IMR-90 (cell line): ENCODE measurements around the gene PSMD8. TPM values are rescaled to one million over a fixed set of nuclear protein-coding genes. Genes with fewer than 3 reads are reported as not detected.

Source experiments
- ATAC-seq: fragments of 200-7000 bp; cut with Tn5 transposase; 2 replicates; pipeline ENCODE4 v1.9.1; 2020; ENCODE audit warnings: low read depth, mild to moderate bottlenecking, moderate library complexity
- BruUV-seq: library from RNA; stranded (reverse); fragments of 400-500 nt; replicated peaks from 2 replicates; lab custom pipeline; 2021; lab: Mats Ljungman, UMichigan
- CTCF ChIA-PET: fragments of 300-600 bp; formaldehyde crosslinking; extraction: SDS; loops from one replicate; lab custom pipeline; 2021; ENCODE audit warnings: antibody characterized with exemption; lab: Yijun Ruan, JAX
- POLR2A ChIA-PET: fragments of 300-600 bp; sonication (Branson Sonifier 250); formaldehyde crosslinking; loops from one replicate; lab custom pipeline; 2022; ENCODE audit warnings: antibody characterized with exemption; ENCODE audit not compliant: unreplicated experiment; lab: Charles Lee
- DNase-seq: peaks from one replicate; pipeline ENCODE4 v3.0.0; 2013
- H2AFZ ChIP-seq: replicated peaks from 2 replicates; pipeline ENCODE3; 2013; ENCODE audit warnings: low read length, mild to moderate bottlenecking; ENCODE audit not compliant: poor library complexity
- H2AK5ac ChIP-seq: 2 replicates; pipeline ENCODE4 v1.6.1; 2013; ENCODE audit warnings: low read depth, low read length, inconsistent platforms
- H2AK9ac ChIP-seq: replicated peaks from 2 replicates; pipeline ENCODE3; 2013; ENCODE audit warnings: mild to moderate bottlenecking, low read depth, low read length, moderate library complexity; ENCODE audit not compliant: poor library complexity
- H2BK120ac ChIP-seq: 2 replicates; pipeline ENCODE4 v1.6.1; 2013; ENCODE audit warnings: low read depth, low read length, inconsistent platforms
- H2BK15ac ChIP-seq: 3 replicates; pipeline ENCODE4 v1.6.1; 2013; ENCODE audit warnings: low read depth, low read length, inconsistent platforms
- H2BK20ac ChIP-seq: 2 replicates; pipeline ENCODE4 v1.6.1; 2013; ENCODE audit warnings: low read depth, mild to moderate bottlenecking, inconsistent platforms, low read length, moderate library complexity
- H2BK5ac ChIP-seq: 2 replicates; pipeline ENCODE4 v1.6.1; 2013; ENCODE audit warnings: mild to moderate bottlenecking, low read depth, low read length, inconsistent platforms; ENCODE audit not compliant: poor library complexity, severe bottlenecking
- H3K14ac ChIP-seq: replicated peaks from 2 replicates; pipeline ENCODE4 v1.6.1; 2013; ENCODE audit warnings: low read depth, low read length, inconsistent platforms
- H3K18ac ChIP-seq: 2 replicates; pipeline ENCODE4 v1.6.1; 2013; ENCODE audit warnings: low read depth, low read length, control low read depth
- H3K23ac ChIP-seq: 2 replicates; pipeline ENCODE4 v1.6.1; 2013; ENCODE audit warnings: low read depth, low read length, inconsistent platforms
- H3K27ac ChIP-seq: 2 replicates; pipeline ENCODE4 v1.5.1; 2013; ENCODE audit warnings: mild to moderate bottlenecking, control low read depth, low read length; ENCODE audit not compliant: insufficient read depth
- H3K27me3 ChIP-seq: 2 replicates; pipeline ENCODE4 v1.6.1; 2013; ENCODE audit warnings: low read length; ENCODE audit not compliant: control insufficient read depth, insufficient read depth
- H3K36me3 ChIP-seq: 2 replicates; pipeline ENCODE4 v1.6.1; 2013; ENCODE audit warnings: low read length, mixed read lengths; ENCODE audit not compliant: control insufficient read depth, insufficient read depth
- H3K4ac ChIP-seq: 2 replicates; pipeline ENCODE4 v1.6.1; 2013; ENCODE audit warnings: low read depth, low read length, inconsistent platforms
- H3K4me1 ChIP-seq: 2 replicates; pipeline ENCODE4 v1.6.1; 2013; ENCODE audit warnings: low read length, mixed read lengths; ENCODE audit not compliant: control insufficient read depth, insufficient read depth
- H3K4me2 ChIP-seq: 2 replicates; pipeline ENCODE4 v1.6.1; 2013; ENCODE audit warnings: low read depth, mild to moderate bottlenecking, control low read depth, low read length, moderate library complexity
- H3K4me3 ChIP-seq: 2 replicates; pipeline ENCODE4 v1.5.1; 2013; ENCODE audit warnings: low read depth, mild to moderate bottlenecking, control low read depth, low read length, moderate library complexity; ENCODE audit not compliant: insufficient read depth
- H3K56ac ChIP-seq: 2 replicates; pipeline ENCODE4 v1.6.1; 2013; ENCODE audit warnings: low read length, inconsistent platforms; ENCODE audit not compliant: insufficient read depth; ENCODE audit errors: extremely low read depth
- H3K79me1 ChIP-seq, 2 experiments: 2 replicates each; pipeline ENCODE4 v1.6.1; 2013; ENCODE audit warnings: low read length in 2 of 2, inconsistent platforms in 1 of 2, low read depth in 1 of 2
- H3K9ac ChIP-seq: 2 replicates; pipeline ENCODE4 v1.6.1; 2013; ENCODE audit warnings: low read depth, low read length, control low read depth
- H3K9me1 ChIP-seq: 2 replicates; pipeline ENCODE4 v1.6.1; 2013; ENCODE audit warnings: low read length, inconsistent platforms; ENCODE audit not compliant: insufficient read depth
- H3K9me3 ChIP-seq: 2 replicates; pipeline ENCODE4 v1.6.1; 2013; ENCODE audit warnings: low read length; ENCODE audit not compliant: control insufficient read depth, insufficient read depth
- H4K20me1 ChIP-seq: 2 replicates; pipeline ENCODE4 v1.6.1; 2013; ENCODE audit warnings: low read length, inconsistent platforms; ENCODE audit not compliant: insufficient read depth
- H4K5ac ChIP-seq: 2 replicates; pipeline ENCODE4 v1.6.1; 2013; ENCODE audit warnings: mild to moderate bottlenecking, low read depth, low read length, control low read depth
- H4K8ac ChIP-seq, 2 experiments: 2 replicates each; pipeline ENCODE4 v1.6.1; 2013; ENCODE audit warnings: low read depth in 2 of 2, low read length in 2 of 2, control low read depth in 1 of 2, inconsistent platforms in 1 of 2
- H4K91ac ChIP-seq: 2 replicates; pipeline ENCODE4 v1.6.1; 2013; ENCODE audit warnings: low read depth, low read length, inconsistent platforms; ENCODE audit not compliant: insufficient read depth
- BHLHE40 ChIP-seq: fragments of 150-350 bp; IDR thresholded peaks from 2 replicates; pipeline ENCODE4 v1.6.1; 2016; ENCODE audit warnings: mild to moderate bottlenecking, low read depth, low read length
- CEBPB ChIP-seq: IDR thresholded peaks from 2 replicates; pipeline ENCODE4 v1.6.1; 2012; ENCODE audit warnings: low read depth, low read length, improper control_type of control experiment
- CHD1 ChIP-seq: IDR thresholded peaks from 2 replicates; pipeline ENCODE4 v1.6.1; 2012; ENCODE audit warnings: low read depth, low read length, improper control_type of control experiment
- CTCF ChIP-seq: conservative IDR thresholded peaks from 2 replicates; pipeline ENCODE4 v1.5.1; 2012; ENCODE audit warnings: mild to moderate bottlenecking, low read depth, low read length, improper control_type of control experiment
- ELK1 ChIP-seq: fragments of 150-350 bp; IDR thresholded peaks from 2 replicates; pipeline ENCODE4 v1.6.1; 2016; ENCODE audit warnings: low read depth, mild to moderate bottlenecking, low read length, moderate library complexity, borderline replicate concordance
- FOS ChIP-seq: fragments of 150-350 bp; IDR thresholded peaks from 2 replicates; pipeline ENCODE4 v1.6.1; 2016; ENCODE audit warnings: low read depth, low read length
- MAFK ChIP-seq: IDR thresholded peaks from 2 replicates; pipeline ENCODE4 v1.6.1; 2012; ENCODE audit warnings: low read depth, low read length, improper control_type of control experiment
- MAZ ChIP-seq: IDR thresholded peaks from 2 replicates; pipeline ENCODE4 v1.6.1; 2012; ENCODE audit warnings: low read depth, mild to moderate bottlenecking, low read length, improper control_type of control experiment, moderate library complexity, borderline replicate concordance
- MXI1 ChIP-seq: IDR thresholded peaks from 2 replicates; pipeline ENCODE4 v1.6.1; 2012; ENCODE audit warnings: low read depth, mild to moderate bottlenecking, low read length, moderate library complexity, borderline replicate concordance
- NFE2L2 ChIP-seq: fragments of 150-350 bp; IDR thresholded peaks from 2 replicates; pipeline ENCODE4 v1.6.1; 2016; ENCODE audit warnings: low read depth, mild to moderate bottlenecking, low read length
- POLR2A ChIP-seq: IDR thresholded peaks from 2 replicates; pipeline ENCODE4 v1.6.1; 2012; ENCODE audit warnings: mild to moderate bottlenecking, low read depth, low read length
- RAD21 ChIP-seq: IDR thresholded peaks from 2 replicates; pipeline ENCODE4 v1.6.1; 2012; ENCODE audit warnings: low read length, improper control_type of control experiment
- RCOR1 ChIP-seq: IDR thresholded peaks from 2 replicates; pipeline ENCODE4 v1.6.1; 2012; ENCODE audit warnings: mild to moderate bottlenecking, low read length, improper control_type of control experiment; ENCODE audit not compliant: insufficient replicate concordance
- RFX5 ChIP-seq: IDR thresholded peaks from 2 replicates; pipeline ENCODE4 v1.8.0; 2012; ENCODE audit warnings: low read depth, mild to moderate bottlenecking, low read length, moderate library complexity
- SMC3 ChIP-seq: fragments of 150-350 bp; IDR thresholded peaks from 2 replicates; pipeline ENCODE4 v1.6.1; 2016; ENCODE audit warnings: low read depth, mild to moderate bottlenecking, antibody characterized with exemption, low read length, moderate library complexity
- USF2 ChIP-seq: fragments of 150-350 bp; IDR thresholded peaks from 2 replicates; pipeline ENCODE4 v1.6.1; 2017; ENCODE audit warnings: mild to moderate bottlenecking, antibody characterized with exemption, low read length, low read depth
- WGBS, 2 experiments: methylation state at CpG; one replicate each; pipeline versions ENCODE4 v1.1.5 to v1.1.7; 2013; ENCODE audit warnings: missing lambda C conversion rate in 2 of 2; ENCODE audit not compliant: insufficient read length in 1 of 2; ENCODE audit errors: extremely low coverage in 2 of 2; 5-methylcytosine and 5-hydroxymethylcytosine counted together
- dilution Hi-C: fragments of 300-500 bp; cut with HindIII; formaldehyde crosslinking; loops from one replicate; pipeline ENCODE4 v1.14.3; 2018; ENCODE audit warnings: low sequenced_read_pairs; ENCODE audit not compliant: unreplicated experiment
- in situ Hi-C: fragments of 300-500 bp; cut with MboI; formaldehyde crosslinking; loops from 3 replicates; pipeline ENCODE4 v1.14.3; 2019; ENCODE audit warnings: low sequenced_read_pairs, inconsistent platforms, mixed read lengths
- intact Hi-C: fragments of 100-400 bp; cut with micrococcal nuclease; formaldehyde crosslinking; loops from 2 replicates; pipeline ENCODE4 v1.10.0; 2022
- polyA plus RNA-seq, 3 experiments: library from polyadenylated mRNA; depleted of rRNA; stranded (reverse); fragments of >200 nt; gene quantifications; 2 replicates each; pipeline ENCODE4 v1.2.3, GENCODE V29; 2012; ENCODE audit warnings: low replicate concordance in 1 of 3
- total RNA-seq: library from RNA; depleted of rRNA; stranded (reverse); fragments of >200 nt; gene quantifications from 2 replicates; pipeline ENCODE4 v1.2.3, GENCODE V29; 2012

PSMD8 gene
- total and polyA plus RNA-seq, 2 of the 4 experiments (the other 2 are of a cell fraction), result 475 to 644 TPM

GRCh38 chr19:38412491-38412890 lies 38.1 kb downstream of the PSMD8 start:
- intact Hi-C loops, result no loop called here

More at GRCh38 chr19:38412491-38412890, 38.1 kb downstream of the PSMD8 start:
- Histone ChIP-seq H3K18ac (no peak overlapping the region), H2BK15ac (no peak overlapping the region), H3K4ac (no peak overlapping the region), H2BK120ac (no peak overlapping the region), H3K9me3 (no peaks in the 10 kb centered on the region), H3K23ac (no peak overlapping the region), H3K14ac (no peak overlapping the region), H2AK9ac (peak overlapping the region; percentile 16), H3K9ac (no peak overlapping the region), H3K56ac (no peak overlapping the region), H2BK20ac (no peak overlapping the region), H4K20me1 (no peaks in the 10 kb centered on the region), H3K4me3 (no peak overlapping the region), H4K8ac (no peak overlapping the region), H3K4me2 (no peak overlapping the region), H3K27ac (no peak overlapping the region), H2AK5ac (no peak overlapping the region), H3K79me1 (no peaks in the 10 kb centered on the region), H4K91ac (no peak overlapping the region), H4K5ac (no peak overlapping the region), H3K36me3 (no peaks in the 10 kb centered on the region; the same call in 1 of the 2 replicates), H2BK5ac (no peak overlapping the region), H3K4me1 (no peaks in the 10 kb centered on the region), H2AFZ (no peak overlapping the region), H3K9me1 (peaks cover 4% of the 10 kb centered on the region; the same call in 1 of the 2 replicates), H3K27me3 (peaks cover 6% of the 10 kb centered on the region; the same call in 1 of the 2 replicates)
- dilution Hi-C loops (no loop called here), in situ Hi-C loops (loop anchor here (25.0 kb wide), 1 partner anchor 525 kb away; the partner anchor contains the start of genes MRPS12 and SARS2)
- WGBS, 2 experiments, result no CpG with 5 or more reads among the region's 8 CpGs
- no TSS peak for BruUV-seq
- POLR2A ChIA-PET, result no interaction called here
- TF ChIP-seq MXI1 (no peak), SMC3 (no peak), CEBPB (no peak), CTCF (no peak), BHLHE40 (no peak), USF2 (no peak), RAD21 (no peak), MAZ (no peak), RCOR1 (no peak), CHD1 (no peak), RFX5 (no peak), POLR2A (no peak), NFE2L2 (no peak), ELK1 (no peak), MAFK (no peak), FOS (no peak)
- DNase-seq, result no peak
- CTCF ChIA-PET, result no interaction called here
- ATAC-seq, result no peak
